ENCODE data around the gene SKA2. TPM values are rescaled to one million over a fixed set of nuclear protein-coding genes. Genes with fewer than 3 reads are reported as not detected.
A peak's percentile ranks its signal among the peaks of the same experiment; 100 is the strongest.

The SKA2 gene
- total RNA-seq, 1 experiment from 2014 or later = 119 TPM

GRCh38 chr17:59121901-59122480 lies 33.0 kb downstream of the SKA2 start:
- Histone ChIP-seq H3K27me3 (replicated peaks; ENCODE audit: control insufficient read depth, insufficient read depth, low read length) (no peaks in the 10 kb centered on the region), H3K4me3 (ENCODE audit: low read depth, low read length) (no peak overlapping the region), H3K4me1 (no peaks in the 10 kb centered on the region), H3K9me3 (no peaks in the 10 kb centered on the region), H3K36me3 (ENCODE audit: control insufficient read depth, insufficient read depth, low read length) (no peaks in the 10 kb centered on the region)
- ChIA-PET POLR2A (no interaction called here), CTCF (no interaction called here)
- peaks cover 76% of the 10 kb centered on the region for H3K36me3 Mint-ChIP-seq (ENCODE audit: insufficient read depth, unreplicated experiment)
- no peaks in the 10 kb centered on the region for H3K27me3 Mint-ChIP-seq (ENCODE audit: insufficient read depth, unreplicated experiment)
- BruUV-seq (replicated peaks) = no TSS peak
- no peak overlapping the region for H3K27ac Mint-ChIP-seq (ENCODE audit: unreplicated experiment)
- no peak for DNase-seq
- no peaks in the 10 kb centered on the region for H3K9me3 Mint-ChIP-seq (ENCODE audit: unreplicated experiment)
- no peak for TF ChIP-seq CTCF (IDR thresholded peaks at IDR 0.05; ENCODE audit: insufficient read depth in 1 of 2, low read depth in 1 of 2, low read length in 1 of 2, severe bottlenecking in 1 of 2, unreplicated experiment in 1 of 2)
- no peaks in the 10 kb centered on the region for H3K4me1 Mint-ChIP-seq (ENCODE audit: low read depth, unreplicated experiment)
- intact Hi-C loops (cut with micrococcal nuclease; ENCODE audit: unreplicated experiment) = no loop called here
- H3K4me3 Mint-ChIP-seq (ENCODE audit: unreplicated experiment) = no peak overlapping the region

GRCh38 chr17:59115474-59115873 lies 39.5 kb downstream of the SKA2 start:
- no peaks in the 10 kb centered on the region for H3K9me3 ChIP-seq
- no peaks in the 10 kb centered on the region for H3K27me3 Mint-ChIP-seq (ENCODE audit: insufficient read depth, unreplicated experiment)
- peaks cover 90% of the 10 kb centered on the region for H3K36me3 Mint-ChIP-seq (ENCODE audit: insufficient read depth, unreplicated experiment)
- H3K9me3 Mint-ChIP-seq (ENCODE audit: unreplicated experiment) = no peaks in the 10 kb centered on the region
- H3K4me3 Mint-ChIP-seq (ENCODE audit: unreplicated experiment) = no peak overlapping the region
- DNase-seq = no peak
- POLR2A ChIA-PET = no interaction called here
- CTCF ChIA-PET = no interaction called here
- H3K4me1 ChIP-seq = no peaks in the 10 kb centered on the region
- TF ChIP-seq CTCF (IDR thresholded peaks at IDR 0.05; ENCODE audit: insufficient read depth in 1 of 2, low read depth in 1 of 2, low read length in 1 of 2, severe bottlenecking in 1 of 2, unreplicated experiment in 1 of 2) = no peak
- no peak overlapping the region for H3K27ac Mint-ChIP-seq (ENCODE audit: unreplicated experiment)
- no peaks in the 10 kb centered on the region for H3K27me3 ChIP-seq (replicated peaks; ENCODE audit: control insufficient read depth, insufficient read depth, low read length)
- H3K36me3 ChIP-seq (ENCODE audit: control insufficient read depth, insufficient read depth, low read length) = no peaks in the 10 kb centered on the region; the same call in none of the 2 replicates
- intact Hi-C loops (cut with micrococcal nuclease; ENCODE audit: unreplicated experiment) = no loop called here
- no TSS peak for BruUV-seq (replicated peaks)
- no peaks in the 10 kb centered on the region for H3K4me1 Mint-ChIP-seq (ENCODE audit: low read depth, unreplicated experiment)
- H3K4me3 ChIP-seq (ENCODE audit: low read depth, low read length) = no peak overlapping the region

DNA sequence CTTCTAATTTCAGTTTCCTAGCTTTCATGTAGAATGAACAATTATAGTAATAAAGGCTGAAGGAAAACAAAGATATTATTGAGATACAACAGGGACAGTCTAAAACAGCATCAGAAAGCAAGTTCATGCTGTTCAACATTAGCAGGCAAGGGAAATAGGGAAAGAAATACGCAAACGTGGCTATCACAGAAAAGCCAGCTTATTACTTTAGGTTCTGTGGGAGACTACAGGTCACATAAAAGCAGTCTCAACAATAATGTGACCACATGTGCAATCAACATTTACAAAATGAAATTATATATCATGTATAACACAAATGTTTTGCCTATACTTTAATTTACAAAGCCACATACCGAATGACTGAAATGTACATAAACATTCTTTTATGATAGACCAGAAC lies 43.4 kb downstream of the SKA2 start:
- Mint-ChIP-seq H3K27ac (ENCODE audit: unreplicated experiment) (no peak overlapping the region), H3K4me3 (ENCODE audit: unreplicated experiment) (no peak overlapping the region), H3K9me3 (ENCODE audit: unreplicated experiment) (no peaks in the 10 kb centered on the region), H3K27me3 (ENCODE audit: insufficient read depth, unreplicated experiment) (no peaks in the 10 kb centered on the region), H3K36me3 (ENCODE audit: insufficient read depth, unreplicated experiment) (peaks cover 86% of the 10 kb centered on the region), H3K4me1 (ENCODE audit: low read depth, unreplicated experiment) (peaks cover 9% of the 10 kb centered on the region)
- ChIA-PET CTCF (no interaction called here), POLR2A (no interaction called here)
- intact Hi-C loops (cut with micrococcal nuclease; ENCODE audit: unreplicated experiment) = no loop called here
- Histone ChIP-seq H3K4me3 (ENCODE audit: low read depth, low read length) (no peak overlapping the region), H3K27me3 (replicated peaks; ENCODE audit: control insufficient read depth, insufficient read depth, low read length) (no peaks in the 10 kb centered on the region), H3K36me3 (ENCODE audit: control insufficient read depth, insufficient read depth, low read length) (no peaks in the 10 kb centered on the region; the same call in none of the 2 replicates), H3K4me1 (no peaks in the 10 kb centered on the region), H3K9me3 (no peaks in the 10 kb centered on the region)
- TSS peak; percentile 40 for BruUV-seq (replicated peaks)
- no peak for DNase-seq
- no peak for TF ChIP-seq CTCF (IDR thresholded peaks at IDR 0.05; ENCODE audit: insufficient read depth in 1 of 2, low read depth in 1 of 2, low read length in 1 of 2, severe bottlenecking in 1 of 2, unreplicated experiment in 1 of 2)

Data from Caco-2 (cell line).